Endometrium (tissue), 2 donors: ENCODE data around the gene DNAH17.

Source experiments
- FAIRE-seq: peaks from 2 replicates; lab custom pipeline; 2012; peaks lifted over from hg19 to GRCh38; lab: Jason Lieb, UNC
- donor health status: control.
- donor health status: control.

The DNAH17 gene

DNA sequence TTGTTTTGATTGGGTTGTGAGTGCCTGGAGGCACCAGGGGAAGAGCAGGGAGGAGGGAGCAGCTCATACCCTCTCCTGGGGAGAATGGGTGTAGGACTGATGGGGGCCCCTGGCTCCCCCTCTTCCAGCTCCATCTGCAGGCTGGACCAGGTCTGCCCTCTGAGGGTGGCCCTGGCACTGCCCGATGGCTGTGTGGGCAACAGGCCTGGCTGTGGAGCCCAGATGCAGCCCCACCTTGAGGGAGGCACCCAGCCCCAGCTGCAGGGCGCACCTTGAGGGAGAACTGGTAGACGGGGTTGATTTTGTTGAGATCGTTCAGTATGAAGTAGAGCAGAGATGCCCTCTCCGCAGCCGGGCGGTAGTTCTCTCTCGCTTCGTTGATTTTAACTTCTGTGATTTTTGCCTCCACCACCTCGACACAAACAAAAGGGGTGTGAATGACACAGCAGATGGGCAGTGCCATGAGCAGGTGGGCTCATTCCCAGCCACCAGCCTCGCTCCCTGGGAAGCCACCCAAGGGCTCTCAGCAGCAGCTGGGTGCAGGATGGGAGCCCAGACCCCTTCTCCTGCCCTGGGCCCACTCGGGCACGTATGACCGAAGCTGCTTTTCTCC lies 127.1 kb downstream of the DNAH17 start:
- FAIRE-seq: no peak

DNA sequence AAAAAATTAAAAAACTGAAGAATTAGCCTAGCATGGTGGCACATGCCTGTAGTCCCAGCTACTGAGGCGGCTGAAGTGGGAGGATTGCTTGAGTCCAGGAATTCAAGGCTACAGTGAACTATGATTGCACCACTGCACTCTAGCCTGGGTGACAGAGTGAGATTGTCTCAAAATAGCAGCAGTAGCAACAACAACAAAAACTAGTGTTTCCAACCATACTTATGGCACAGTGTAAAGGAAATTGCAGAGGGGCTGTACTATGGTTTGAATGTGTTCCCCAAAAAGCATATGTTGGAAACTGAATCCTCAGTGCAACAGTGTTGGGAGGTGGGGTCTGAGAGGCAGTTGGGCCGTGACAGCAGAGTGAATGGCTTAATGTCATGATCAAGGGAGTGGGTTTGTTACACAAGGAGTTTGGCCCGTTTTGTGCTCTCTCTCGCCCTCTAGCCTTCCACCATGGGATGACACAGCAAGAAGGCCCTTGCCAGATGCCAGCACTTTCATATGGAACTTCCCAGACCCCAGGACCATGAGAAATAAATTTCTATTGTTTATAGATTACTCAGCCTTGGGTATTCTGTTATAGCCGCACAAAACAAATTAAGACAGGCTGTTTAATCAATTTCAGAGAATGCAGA lies 128.7 kb downstream of the DNAH17 start:
- FAIRE-seq: no peak

GRCh38 chr17:78446833-78447232 lies 130.4 kb downstream of the DNAH17 start:
- FAIRE-seq: no peak

DNA sequence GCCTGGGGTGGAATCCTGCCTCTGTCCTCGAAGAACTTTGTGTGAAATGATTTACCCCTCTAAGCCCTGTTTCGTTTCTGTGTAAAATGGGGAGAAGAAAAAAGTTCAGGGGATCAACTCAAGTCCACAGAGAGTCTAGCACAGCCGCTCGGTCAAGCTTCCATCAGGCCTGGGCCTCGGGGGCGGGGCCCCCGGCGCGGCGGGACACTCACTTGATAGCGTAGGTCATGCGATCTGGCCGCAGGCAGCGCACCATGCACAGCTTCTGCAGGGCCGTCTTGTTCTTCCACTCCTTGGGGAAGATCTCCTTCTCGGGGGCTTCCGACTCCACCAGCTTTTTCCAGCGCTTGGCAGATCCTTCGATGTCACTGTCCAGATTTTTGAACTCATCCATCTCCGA lies 132.8 kb downstream of the DNAH17 start:
- FAIRE-seq: no peak

- no peak for FAIRE-seq
Observed at GRCh38 chr17:78442648-78443218, 134.5 kb downstream of the DNAH17 start.

GRCh38 chr17:78441271-78441971 lies 135.8 kb downstream of the DNAH17 start:
- FAIRE-seq: no peak

DNA sequence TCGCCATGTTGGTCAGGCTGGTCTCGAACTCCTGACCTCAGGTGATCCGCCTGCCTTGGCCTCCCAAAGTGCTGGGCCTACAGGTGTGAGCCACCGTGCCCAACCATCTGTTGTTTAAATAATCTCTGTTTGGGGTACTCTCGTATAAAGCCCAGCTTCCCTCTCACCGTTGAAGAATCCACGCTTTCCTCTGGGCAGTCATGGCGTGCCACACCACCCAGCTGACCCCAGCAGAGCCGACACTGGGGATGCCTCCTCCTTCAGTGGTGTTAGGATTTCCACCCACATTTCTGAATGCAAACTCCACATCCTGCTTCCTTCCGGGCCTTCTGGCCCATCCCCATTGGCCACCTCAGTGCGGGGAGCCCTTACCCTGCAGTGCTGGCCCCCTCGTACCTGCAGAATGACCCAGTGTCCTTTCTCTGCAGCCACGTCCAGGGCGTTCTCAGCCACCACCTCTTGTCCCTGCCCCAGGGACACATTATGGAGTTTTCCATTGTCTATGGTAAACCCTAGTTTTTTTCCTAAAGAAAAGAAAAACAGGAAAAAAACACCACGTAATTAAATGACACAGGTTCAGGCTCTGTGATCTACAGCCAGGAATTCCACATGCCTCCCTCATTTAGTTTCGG lies 138.4 kb downstream of the DNAH17 start:
- FAIRE-seq: no peak

- no peak for FAIRE-seq
Observed at GRCh38 chr17:78438271-78438691, 138.9 kb downstream of the DNAH17 start.

DNA sequence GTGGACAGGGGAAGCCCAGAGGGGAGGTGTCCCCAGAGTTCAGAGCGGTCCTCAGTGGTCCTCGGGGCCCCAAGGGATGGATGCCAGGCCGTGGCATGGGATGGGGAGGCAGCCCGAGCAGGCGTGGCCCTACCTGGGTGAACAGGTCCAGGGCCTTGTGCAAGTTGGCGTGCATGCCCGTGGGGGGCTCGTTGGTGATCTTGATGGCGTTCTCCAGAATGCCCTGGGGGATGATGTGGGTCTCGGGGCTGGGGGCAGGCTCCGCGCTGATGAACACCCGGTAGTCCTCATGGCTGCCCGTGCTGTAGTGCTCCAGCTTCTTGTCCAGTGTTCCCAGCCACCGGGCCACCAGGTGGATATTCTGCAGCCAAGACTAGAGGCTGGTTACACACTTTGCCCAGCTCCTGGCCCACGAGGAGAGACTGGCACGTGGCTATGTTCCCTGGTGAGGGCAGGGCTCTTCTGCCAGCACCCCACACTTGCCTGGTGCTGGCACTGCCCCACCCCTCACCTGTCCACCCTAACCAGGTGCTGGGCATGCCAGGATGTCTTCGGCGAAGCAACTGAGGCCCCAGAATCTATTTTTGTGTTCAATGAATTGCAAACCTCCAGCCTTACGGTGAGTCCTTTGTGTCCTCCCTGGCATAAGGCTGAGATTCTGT lies 139.6 kb downstream of the DNAH17 start:
- FAIRE-seq: no peak

DNA sequence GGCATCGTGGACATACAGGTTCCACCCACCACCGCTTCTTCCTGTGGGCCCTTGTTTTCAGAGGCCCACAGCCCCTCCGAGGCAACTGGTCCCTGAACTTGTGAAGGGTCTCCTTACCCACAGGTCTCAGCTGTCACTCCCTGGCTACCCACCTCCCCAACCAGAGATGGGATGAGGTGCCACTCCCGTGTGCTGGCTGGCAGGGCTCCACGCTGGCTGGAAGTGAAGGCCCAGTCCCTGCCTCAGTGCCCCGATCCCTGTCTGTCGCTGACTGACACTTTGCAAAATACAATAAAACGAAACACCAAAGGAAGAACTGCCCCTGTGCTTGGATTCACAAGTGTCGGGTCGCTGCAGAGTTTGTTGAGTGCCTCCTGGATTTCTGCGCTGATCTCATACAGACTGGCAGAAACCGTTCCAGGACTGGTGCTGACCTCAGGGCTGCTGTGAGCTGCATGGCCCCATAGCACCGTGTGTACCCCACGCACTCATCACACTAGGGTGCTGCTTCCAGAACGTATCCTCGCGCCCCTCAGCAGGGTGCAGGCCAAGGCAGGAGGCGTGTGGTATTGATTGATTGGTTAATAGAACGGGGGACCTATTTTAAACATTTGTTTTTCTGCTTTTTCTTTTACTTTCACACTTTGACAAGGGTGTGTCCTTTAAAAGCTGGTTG lies 141.7 kb downstream of the DNAH17 start:
- FAIRE-seq: no peak

GRCh38 chr17:78434455-78435329 lies 142.5 kb downstream of the DNAH17 start:
- FAIRE-seq: no peak

GRCh38 chr17:78433780-78434335 lies 143.3 kb downstream of the DNAH17 start:
- no peak for FAIRE-seq

DNA sequence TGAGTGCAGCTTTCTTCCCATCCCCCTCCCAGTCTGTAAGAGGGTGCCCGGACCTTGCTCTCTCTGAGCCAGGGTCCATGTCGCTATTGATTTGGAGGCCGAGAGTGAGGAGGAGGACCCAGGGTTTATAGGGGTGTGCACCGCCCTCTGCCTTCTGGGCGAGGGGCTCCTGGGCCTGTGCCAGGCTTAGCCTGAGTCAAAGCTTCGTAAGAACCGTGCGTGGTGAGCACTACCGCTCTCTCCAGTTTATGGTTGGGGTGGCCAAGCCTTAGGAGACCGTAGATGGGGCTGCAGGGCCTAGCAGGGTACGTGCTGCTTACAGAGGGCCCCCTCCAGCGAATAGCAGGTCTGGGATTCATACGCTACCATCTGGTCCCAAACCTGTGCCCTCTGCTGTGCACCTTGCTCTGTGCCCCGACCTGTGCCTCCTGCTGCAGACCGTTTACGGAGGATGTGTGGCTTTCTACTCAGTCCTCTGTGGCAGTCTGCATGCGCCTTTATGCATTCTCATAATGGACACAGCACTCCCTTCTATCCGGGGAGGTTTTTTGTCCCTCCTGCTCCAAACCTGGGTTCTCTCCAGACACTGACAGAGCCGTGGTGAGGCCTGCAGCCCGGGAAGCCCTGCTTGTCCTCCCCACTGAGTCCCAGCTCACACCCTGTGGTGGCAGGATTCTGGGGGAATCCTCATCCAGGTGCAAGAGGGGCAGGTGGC lies 144.0 kb downstream of the DNAH17 start:
- FAIRE-seq: no peak

DNA sequence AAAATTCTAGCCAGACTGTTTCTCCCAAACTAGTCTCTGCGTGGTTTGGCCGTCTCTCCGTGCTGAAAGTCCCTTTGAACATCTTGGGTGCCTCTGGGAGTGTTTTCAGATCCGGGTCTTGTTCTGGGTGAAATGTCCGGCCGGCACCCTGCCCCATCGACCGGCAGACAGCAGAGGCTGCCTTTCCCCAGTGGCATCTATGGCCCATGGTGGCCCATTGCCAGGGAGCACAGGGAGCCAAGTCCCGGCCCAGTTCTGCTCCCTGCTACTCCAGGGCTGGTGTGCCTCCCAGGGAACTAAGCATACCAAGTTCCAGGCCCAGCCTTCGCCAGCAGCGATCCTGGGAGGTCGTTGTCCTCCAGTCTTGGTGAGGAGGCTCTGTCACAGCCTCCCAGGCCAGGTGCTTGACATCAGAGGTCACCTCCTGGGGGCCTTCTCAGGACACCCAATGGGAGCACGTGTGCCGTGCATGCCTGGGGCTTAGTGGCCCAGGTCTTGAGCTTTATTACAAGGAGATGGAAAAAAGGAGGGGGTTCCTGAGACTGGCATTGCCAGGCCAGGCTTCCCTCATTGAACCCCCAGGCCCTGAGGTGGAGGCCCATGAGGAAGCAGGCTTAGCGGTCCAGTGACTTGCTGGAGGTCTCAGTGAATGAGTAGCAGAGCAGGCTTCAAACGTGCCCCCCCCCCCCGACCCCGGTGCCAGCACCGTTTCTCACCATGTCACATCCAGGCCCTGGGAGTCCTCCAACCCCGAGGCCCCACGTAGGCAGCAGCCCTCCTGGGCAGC lies 144.8 kb downstream of the DNAH17 start:
- FAIRE-seq: no peak

GRCh38 chr17:78431692-78431958 lies 145.6 kb downstream of the DNAH17 start:
- FAIRE-seq: no peak

DNA sequence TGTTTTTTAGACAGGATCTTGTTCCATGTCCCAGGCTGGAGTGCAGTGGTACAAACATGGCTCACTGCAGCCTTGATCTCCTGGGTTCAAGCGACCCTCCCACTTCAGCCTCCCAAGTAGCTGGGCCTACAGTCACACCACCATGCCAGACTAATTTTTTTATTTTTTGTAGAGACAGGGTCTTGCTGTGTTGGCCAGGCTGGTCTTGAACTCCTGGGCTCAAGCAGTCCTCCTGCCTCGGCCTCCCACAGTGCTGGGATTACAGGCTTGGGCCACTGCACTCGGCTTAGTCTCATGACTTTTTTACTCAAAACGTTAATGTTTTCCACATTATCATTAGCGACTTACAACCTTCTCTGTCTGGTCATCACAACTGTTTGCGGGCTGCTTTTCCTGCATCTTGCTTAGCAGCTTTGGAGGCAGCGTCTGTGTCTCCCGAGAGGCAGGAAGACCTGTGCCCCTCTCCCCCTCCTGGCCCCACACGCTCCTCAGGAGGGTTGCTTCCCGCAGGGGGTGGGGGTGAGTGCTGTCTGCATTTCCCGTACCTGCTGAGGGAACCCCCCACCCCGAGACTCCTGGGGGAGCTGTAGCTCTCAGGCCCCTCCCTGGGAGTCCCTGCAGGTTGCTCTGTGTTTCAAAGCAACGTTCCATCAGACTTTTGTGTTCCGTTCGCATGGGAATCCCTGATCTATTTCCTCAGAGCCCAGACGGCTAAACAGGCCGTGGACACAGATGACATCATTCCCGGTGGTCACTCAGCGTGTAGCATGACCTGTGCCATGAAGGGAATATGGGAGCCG lies 146.1 kb downstream of the DNAH17 start:
- FAIRE-seq: no peak

- FAIRE-seq: no peak
Observed at GRCh38 chr17:78429618-78429995, 147.6 kb downstream of the DNAH17 start.
